Subcutaneous adipose tissue (tissue), 4 donors: ENCODE measurements around the gene ZNF503. TPM values are rescaled to one million over a fixed set of nuclear protein-coding genes. Genes with fewer than 3 reads are reported as not detected.

Source experiments
- total RNA-seq, 4 donors: library from RNA; depleted of rRNA; stranded (reverse); fragments of >200 nt; gene quantifications; one replicate each; pipeline ENCODE4 v1.1.0, GENCODE V29; 2016
- TF ChIP-seq, protein P1 (sequence below): fragments of 450-650 bp; IDR thresholded peaks from one replicate; pipeline ENCODE4 v1.5.1; 2016; ENCODE audit warnings: low read depth, mild to moderate bottlenecking, control low read depth, antibody characterized with exemption, moderate library complexity

ZNF503 gene
- total RNA-seq, 4 donors from 2014 or later = 4.1 to 9.2 (median 7.1) TPM

GRCh38 chr10:75357500-75357899 is 44.1 kb downstream of the ZNF503 start:
- TF ChIP-seq, protein P1, sequence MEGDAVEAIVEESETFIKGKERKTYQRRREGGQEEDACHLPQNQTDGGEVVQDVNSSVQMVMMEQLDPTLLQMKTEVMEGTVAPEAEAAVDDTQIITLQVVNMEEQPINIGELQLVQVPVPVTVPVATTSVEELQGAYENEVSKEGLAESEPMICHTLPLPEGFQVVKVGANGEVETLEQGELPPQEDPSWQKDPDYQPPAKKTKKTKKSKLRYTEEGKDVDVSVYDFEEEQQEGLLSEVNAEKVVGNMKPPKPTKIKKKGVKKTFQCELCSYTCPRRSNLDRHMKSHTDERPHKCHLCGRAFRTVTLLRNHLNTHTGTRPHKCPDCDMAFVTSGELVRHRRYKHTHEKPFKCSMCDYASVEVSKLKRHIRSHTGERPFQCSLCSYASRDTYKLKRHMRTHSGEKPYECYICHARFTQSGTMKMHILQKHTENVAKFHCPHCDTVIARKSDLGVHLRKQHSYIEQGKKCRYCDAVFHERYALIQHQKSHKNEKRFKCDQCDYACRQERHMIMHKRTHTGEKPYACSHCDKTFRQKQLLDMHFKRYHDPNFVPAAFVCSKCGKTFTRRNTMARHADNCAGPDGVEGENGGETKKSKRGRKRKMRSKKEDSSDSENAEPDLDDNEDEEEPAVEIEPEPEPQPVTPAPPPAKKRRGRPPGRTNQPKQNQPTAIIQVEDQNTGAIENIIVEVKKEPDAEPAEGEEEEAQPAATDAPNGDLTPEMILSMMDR = no peak

- TF ChIP-seq, protein P1 = no peak
Measured at GRCh38 chr10:75356484-75356883, 45.1 kb downstream of the ZNF503 start.

DNA sequence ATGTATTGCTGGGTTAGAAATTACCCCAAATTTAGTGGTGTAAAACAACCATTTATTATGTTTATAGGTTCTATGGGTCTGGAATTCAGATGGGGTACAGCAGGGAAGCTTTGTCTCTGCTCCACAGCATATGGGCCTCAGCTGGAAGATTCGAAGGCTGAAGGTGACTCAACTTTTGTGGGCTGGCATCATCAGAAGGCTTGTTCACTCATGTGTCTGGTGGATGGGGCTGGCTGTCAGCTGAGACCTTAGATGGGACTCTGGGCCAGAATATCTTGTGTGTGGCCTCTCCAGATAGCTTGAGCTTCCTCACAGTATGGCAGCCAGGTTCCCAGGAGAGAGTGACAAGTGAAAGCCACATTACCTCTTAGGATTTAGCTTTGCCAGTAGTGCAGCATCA is 45.9 kb downstream of the ZNF503 start:
- TF ChIP-seq, protein P1 = no peak

DNA sequence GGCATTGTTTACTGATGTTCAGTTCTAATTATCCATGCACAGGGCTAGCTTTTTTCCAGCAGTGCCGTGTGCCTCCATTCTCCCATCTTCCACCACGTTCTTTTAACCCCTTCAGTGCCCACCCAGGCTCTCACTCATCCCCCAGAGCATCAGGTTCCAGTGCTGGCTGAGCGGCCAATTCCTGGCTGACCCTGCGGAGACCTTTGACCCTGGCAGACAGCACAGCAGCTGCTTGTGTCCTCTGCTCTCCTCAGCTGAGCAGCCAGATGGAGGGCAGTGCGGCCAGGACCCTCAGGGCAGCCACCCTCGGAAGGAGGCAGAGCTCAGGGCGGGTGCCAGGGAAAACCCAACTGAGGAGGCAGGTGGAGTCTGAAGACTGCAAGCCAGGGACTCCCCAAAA is 48.4 kb downstream of the ZNF503 start:
- TF ChIP-seq, protein P1 = no peak

- TF ChIP-seq, protein P1 = no peak
Measured at GRCh38 chr10:75352650-75353049, 48.9 kb downstream of the ZNF503 start.

GRCh38 chr10:75351637-75352036 is 49.9 kb downstream of the ZNF503 start:
- TF ChIP-seq, protein P1 = no peak

DNA sequence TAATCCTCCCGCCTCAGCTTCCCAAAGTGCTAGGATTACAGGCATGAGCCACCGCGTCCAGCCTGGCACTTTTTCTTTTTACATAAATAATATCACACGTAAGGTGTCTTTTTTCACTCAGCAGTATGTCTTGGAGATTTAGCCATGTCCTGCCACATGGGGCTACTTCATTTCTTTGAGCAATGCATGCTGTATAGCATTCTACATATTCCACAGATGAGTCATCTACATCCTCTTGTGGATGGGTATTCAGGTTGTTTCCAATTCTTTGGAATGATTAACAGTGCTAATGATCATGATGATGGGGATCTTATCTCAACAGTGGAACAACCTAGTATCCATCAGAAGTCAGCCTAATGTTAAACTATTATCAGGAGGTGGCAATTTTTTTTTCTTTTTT is 50.8 kb downstream of the ZNF503 start:
- TF ChIP-seq, protein P1 = no peak

Other genes with a start within 250 kb of the ZNF503 start
- 100 to 1,000 TPM; 133 to 163 (median 149) TPM for gene VDAC2, start 191.0 kb downstream of the ZNF503 start, total RNA-seq
- 10 to 100 TPM in 3 of 4 donors, 1 to 10 TPM in 1; 6.7 to 29.0 (median 21.7) TPM for gene COMTD1, start 165.8 kb downstream of the ZNF503 start, total RNA-seq
- gene LRMDA, start 29.9 kb upstream of the ZNF503 start, total RNA-seq = 10 to 100 TPM; 17.4 to 92.1 (median 22.8) TPM